Glutamatergic neuron (in vitro differentiated cells): ENCODE results near the gene NAALAD2. TPM values are rescaled to one million over a fixed set of nuclear protein-coding genes. Genes with fewer than 3 reads are reported as not detected.

Experiments
- DNase-seq: peaks from one replicate; pipeline ENCODE4 v3.0.0; 2022
- H3K27ac Mint-ChIP-seq: one replicate; pipeline ENCODE4 v1.8.0; 2020; ENCODE audit warnings: mild to moderate bottlenecking, mixed read lengths, inconsistent platforms; ENCODE audit not compliant: unreplicated experiment
- H3K27me3 Mint-ChIP-seq: one replicate; pipeline ENCODE4 v1.8.0; 2020; ENCODE audit warnings: mild to moderate bottlenecking, moderate library complexity, mixed read lengths, inconsistent platforms; ENCODE audit not compliant: unreplicated experiment
- H3K36me3 Mint-ChIP-seq: one replicate; pipeline ENCODE4 v1.8.0; 2020; ENCODE audit warnings: mild to moderate bottlenecking, mixed read lengths, inconsistent platforms; ENCODE audit not compliant: unreplicated experiment
- H3K4me1 Mint-ChIP-seq: one replicate; pipeline ENCODE4 v1.8.0; 2020; ENCODE audit warnings: mild to moderate bottlenecking, low read depth, mixed read lengths, inconsistent platforms; ENCODE audit not compliant: unreplicated experiment
- H3K4me3 Mint-ChIP-seq: one replicate; pipeline ENCODE4 v1.8.0; 2020; ENCODE audit warnings: mild to moderate bottlenecking, mixed read lengths, inconsistent platforms; ENCODE audit not compliant: unreplicated experiment
- H3K9me3 Mint-ChIP-seq: one replicate; pipeline ENCODE4 v1.8.0; 2020; ENCODE audit warnings: mild to moderate bottlenecking, moderate library complexity, mixed read lengths, inconsistent platforms; ENCODE audit not compliant: unreplicated experiment
- CTCF ChIP-seq: fragments of 200-600 bp; sonication (generic); IDR thresholded peaks from one replicate; pipeline ENCODE4 v1.5.0; 2021; ENCODE audit not compliant: partially characterized antibody, unreplicated experiment
- total RNA-seq: library from RNA; stranded (reverse); fragmentation: NEBNext Ultra II Directional; extraction: Animal tissue kit (Norgen Biotek cat#: 25700); gene quantifications from one replicate; pipeline ENCODE4 v1.2.1, GENCODE V29; 2021; ENCODE audit not compliant: unreplicated experiment

NAALAD2 gene
- total RNA-seq, 1 donor from 2014 or later, result 7.2 TPM

- H3K4me1 Mint-ChIP-seq, result peaks cover 9% of the 10 kb centered on the region
- no peak overlapping the region for H3K27ac Mint-ChIP-seq
- H3K9me3 Mint-ChIP-seq, result no peaks in the 10 kb centered on the region
- H3K4me3 Mint-ChIP-seq, result no peak overlapping the region
- H3K27me3 Mint-ChIP-seq, result no peaks in the 10 kb centered on the region
- no peak for DNase-seq
- TF ChIP-seq CTCF, result no peak
- no peaks in the 10 kb centered on the region for H3K36me3 Mint-ChIP-seq
Measured at GRCh38 chr11:90241414-90241813, 107.0 kb downstream of the NAALAD2 start.

Other genes starting within 250 kb of the NAALAD2 start
- 1.2 TPM for gene TRIM49D1, start 212.4 kb upstream of the NAALAD2 start, total RNA-seq
- gene TRIM49D2, start 210.6 kb upstream of the NAALAD2 start, total RNA-seq, result 0.42 TPM
- 0.37 TPM for gene TRIM64, start 168.6 kb upstream of the NAALAD2 start, total RNA-seq
- gene TRIM49C, start 103.6 kb upstream of the NAALAD2 start, total RNA-seq, result 1.2 TPM
- gene UBTFL1, start 48.7 kb upstream of the NAALAD2 start, total RNA-seq, result not detected
- 49.2 TPM for gene CHORDC1, start 88.4 kb downstream of the NAALAD2 start, total RNA-seq